Activated naive CD4-positive, alpha-beta T cell treated with anti-CD3 and anti-CD28 coated beads, Interleukin-2, amount 10 ng/mL, durations not matched to agents 7 days and 5 days (primary cell): ENCODE results near the gene MOCS3.

Experiments
- CTCF ChIA-PET: fragments of 350-600 bp; sonication (Branson Sonifier 250); formaldehyde crosslinking; loops from one replicate; lab custom pipeline; 2021; ENCODE audit warnings: antibody characterized with exemption; lab: Charles Lee
- DNase-seq: peaks from one replicate; pipeline ENCODE4 v3.0.0-alpha.2; 2020
- H3K27ac Mint-ChIP-seq: one replicate; pipeline ENCODE4 v1.8.0; 2021; ENCODE audit warnings: mild to moderate bottlenecking, moderate library complexity, mixed read lengths
- H3K27me3 Mint-ChIP-seq: one replicate; pipeline ENCODE4 v1.8.0; 2021; ENCODE audit warnings: mild to moderate bottlenecking, mixed read lengths
- H3K36me3 Mint-ChIP-seq: one replicate; pipeline ENCODE4 v1.8.0; 2021; ENCODE audit warnings: mixed read lengths
- H3K4me1 Mint-ChIP-seq: one replicate; pipeline ENCODE4 v1.8.0; 2021; ENCODE audit warnings: mixed read lengths
- H3K4me3 Mint-ChIP-seq: one replicate; pipeline ENCODE4 v1.8.0; 2021; ENCODE audit warnings: mild to moderate bottlenecking, moderate library complexity, mixed read lengths
- H3K9me3 Mint-ChIP-seq: one replicate; pipeline ENCODE4 v1.8.0; 2021; ENCODE audit warnings: mixed read lengths

MOCS3 gene

GRCh38 chr20:50980071-50980681 lies 21.6 kb downstream of the MOCS3 start:
- Mint-ChIP-seq H3K4me3 (no peak overlapping the region), H3K4me1 (peaks cover 2% of the 10 kb centered on the region), H3K27me3 (peaks cover 57% of the 10 kb centered on the region), H3K36me3 (no peaks in the 10 kb centered on the region), H3K27ac (no peak overlapping the region), H3K9me3 (no peaks in the 10 kb centered on the region)
- CTCF ChIA-PET, result interaction anchor here (0.6 to 5.6 kb wide), 8 partner anchors 8 to 405 kb away, joined by 3 to 41 read pairs (median 11); partner anchors contain the start of gene BCAS4
- DNase-seq, result no peak

- no peak overlapping the region for H3K4me3 Mint-ChIP-seq
- no peaks in the 10 kb centered on the region for H3K9me3 Mint-ChIP-seq
- H3K27ac Mint-ChIP-seq, result no peak overlapping the region
- CTCF ChIA-PET, result interaction anchor here (0.6 to 5.6 kb wide), 25 partner anchors 9 to 477 kb away, joined by 3 to 41 read pairs (median 3); partner anchors contain the start of gene BCAS4
- H3K27me3 Mint-ChIP-seq, result peaks cover 60% of the 10 kb centered on the region
- no peaks in the 10 kb centered on the region for H3K36me3 Mint-ChIP-seq
- DNase-seq, result peak; percentile 76
- H3K4me1 Mint-ChIP-seq, result peaks cover 2% of the 10 kb centered on the region
These were observed 22.5 kb downstream of the MOCS3 start for GRCh38 chr20:50980851-50981713.

- DNase-seq, result no peak
- CTCF ChIA-PET, result interaction anchor here (0.8 to 5.6 kb wide), 24 partner anchors 10 to 476 kb away, joined by 3 to 41 read pairs (median 3); partner anchors contain the start of genes ADNP and BCAS4
- Mint-ChIP-seq H3K4me3 (no peak overlapping the region), H3K9me3 (no peaks in the 10 kb centered on the region), H3K36me3 (no peaks in the 10 kb centered on the region), H3K4me1 (peaks cover 2% of the 10 kb centered on the region), H3K27me3 (peaks cover 62% of the 10 kb centered on the region), H3K27ac (no peak overlapping the region)
These were observed 23.1 kb downstream of the MOCS3 start for GRCh38 chr20:50981714-50982048.

GRCh38 chr20:50982363-50982762 lies 23.7 kb downstream of the MOCS3 start:
- H3K4me3 Mint-ChIP-seq, result no peak overlapping the region
- H3K36me3 Mint-ChIP-seq, result no peaks in the 10 kb centered on the region
- H3K27ac Mint-ChIP-seq, result no peak overlapping the region
- peaks cover 64% of the 10 kb centered on the region for H3K27me3 Mint-ChIP-seq
- no peak for DNase-seq
- peaks cover 2% of the 10 kb centered on the region for H3K4me1 Mint-ChIP-seq
- CTCF ChIA-PET, result interaction anchor here (0.8 to 5.6 kb wide), 14 partner anchors 9 to 336 kb away, joined by 3 to 41 read pairs (median 4); partner anchors contain the start of genes ADNP and BCAS4
- no peaks in the 10 kb centered on the region for H3K9me3 Mint-ChIP-seq

- H3K36me3 Mint-ChIP-seq, result no peaks in the 10 kb centered on the region
- no peak overlapping the region for H3K27ac Mint-ChIP-seq
- CTCF ChIA-PET, result interaction anchor here (0.7 to 11.1 kb wide), 5 partner anchors 8 to 324 kb away, joined by 3 to 151 read pairs (median 5); no protein-coding TSS in a partner anchor
- H3K4me1 Mint-ChIP-seq, result peaks cover 2% of the 10 kb centered on the region
- peaks cover 69% of the 10 kb centered on the region for H3K27me3 Mint-ChIP-seq
- H3K4me3 Mint-ChIP-seq, result no peak overlapping the region
- no peak for DNase-seq
- no peaks in the 10 kb centered on the region for H3K9me3 Mint-ChIP-seq
These were observed 24.7 kb downstream of the MOCS3 start for GRCh38 chr20:50983321-50983720.

- Mint-ChIP-seq H3K9me3 (no peaks in the 10 kb centered on the region), H3K4me1 (no peaks in the 10 kb centered on the region), H3K4me3 (no peak overlapping the region), H3K36me3 (no peaks in the 10 kb centered on the region), H3K27me3 (peaks cover 49% of the 10 kb centered on the region), H3K27ac (no peak overlapping the region)
- CTCF ChIA-PET, result interaction anchor here (0.6 to 11.1 kb wide), 31 partner anchors 9 to 713 kb away, joined by 3 to 151 read pairs (median 4); partner anchors contain the start of gene BCAS4
- DNase-seq, result peak; percentile 71
These were observed 29.0 kb downstream of the MOCS3 start for GRCh38 chr20:50987493-50988210.

- Mint-ChIP-seq H3K36me3 (no peaks in the 10 kb centered on the region), H3K4me3 (no peak overlapping the region), H3K9me3 (no peaks in the 10 kb centered on the region), H3K27me3 (peaks cover 39% of the 10 kb centered on the region), H3K4me1 (no peaks in the 10 kb centered on the region), H3K27ac (no peak overlapping the region)
- DNase-seq, result no peak
- CTCF ChIA-PET, result interaction anchor here (0.7 to 11.1 kb wide), 7 partner anchors 9 to 984 kb away, joined by 3 to 151 read pairs (median 7); partner anchors contain the start of gene BCAS4
These were observed 32.5 kb downstream of the MOCS3 start for GRCh38 chr20:50991076-50991475.

GRCh38 chr20:50992336-50992732 lies 33.7 kb downstream of the MOCS3 start:
- H3K27me3 Mint-ChIP-seq, result peaks cover 42% of the 10 kb centered on the region

GRCh38 chr20:50992733-50993457 lies 34.3 kb downstream of the MOCS3 start:
- Mint-ChIP-seq H3K27me3 (peaks cover 38% of the 10 kb centered on the region), H3K4me1 (no peaks in the 10 kb centered on the region), H3K27ac (no peak overlapping the region), H3K4me3 (no peak overlapping the region), H3K36me3 (no peaks in the 10 kb centered on the region), H3K9me3 (no peaks in the 10 kb centered on the region)
- DNase-seq, result peak; percentile 60
- CTCF ChIA-PET, result interaction anchor here (0.7 to 11.1 kb wide), 17 partner anchors 9 to 647 kb away, joined by 3 to 151 read pairs (median 3); no protein-coding TSS in a partner anchor

More at GRCh38 chr20:50992336-50992732, 33.7 kb downstream of the MOCS3 start:
- no peaks in the 10 kb centered on the region for H3K9me3 Mint-ChIP-seq
- no peaks in the 10 kb centered on the region for H3K36me3 Mint-ChIP-seq
- no peak for DNase-seq
- no peak overlapping the region for H3K4me3 Mint-ChIP-seq
- H3K27ac Mint-ChIP-seq, result no peak overlapping the region
- H3K4me1 Mint-ChIP-seq, result no peaks in the 10 kb centered on the region
- CTCF ChIA-PET, result interaction anchor here (0.7 to 11.1 kb wide), 16 partner anchors 10 to 648 kb away, joined by 3 to 151 read pairs (median 3); no protein-coding TSS in a partner anchor

- Mint-ChIP-seq H3K4me3 (no peak overlapping the region), H3K9me3 (no peaks in the 10 kb centered on the region), H3K36me3 (no peaks in the 10 kb centered on the region), H3K4me1 (no peaks in the 10 kb centered on the region), H3K27me3 (peaks cover 37% of the 10 kb centered on the region), H3K27ac (no peak overlapping the region)
- DNase-seq, result no peak
- CTCF ChIA-PET, result interaction anchor here (0.7 to 11.1 kb wide), 5 partner anchors 22 to 349 kb away, joined by 3 to 151 read pairs (median 8); no protein-coding TSS in a partner anchor
These were observed 35.3 kb downstream of the MOCS3 start for GRCh38 chr20:50993876-50994275.

- H3K27ac Mint-ChIP-seq, result no peak overlapping the region
- CTCF ChIA-PET, result interaction anchor here (0.9 to 2.8 kb wide), 4 partner anchors 8 to 311 kb away, joined by 3 to 11 read pairs (median 6); no protein-coding TSS in a partner anchor
- no peaks in the 10 kb centered on the region for H3K4me1 Mint-ChIP-seq
- H3K9me3 Mint-ChIP-seq, result no peaks in the 10 kb centered on the region
- DNase-seq, result no peak
- no peaks in the 10 kb centered on the region for H3K36me3 Mint-ChIP-seq
- H3K27me3 Mint-ChIP-seq, result peaks cover 40% of the 10 kb centered on the region
- no peak overlapping the region for H3K4me3 Mint-ChIP-seq
These were observed 36.9 kb downstream of the MOCS3 start for GRCh38 chr20:50995506-50995905.

GRCh38 chr20:50996901-50997865 lies 38.6 kb downstream of the MOCS3 start:
- Mint-ChIP-seq H3K27ac (no peak overlapping the region), H3K4me3 (no peak overlapping the region), H3K9me3 (no peaks in the 10 kb centered on the region), H3K27me3 (peaks cover 44% of the 10 kb centered on the region), H3K36me3 (no peaks in the 10 kb centered on the region), H3K4me1 (no peaks in the 10 kb centered on the region)
- DNase-seq, result no peak
- CTCF ChIA-PET, result interaction anchor here (0.9 to 2.8 kb wide), 6 partner anchors 9 to 309 kb away, joined by 3 to 11 read pairs (median 5); no protein-coding TSS in a partner anchor
